GM19324 (cell line): ENCODE results near the gene FAM32A.
A peak's percentile ranks its signal among the peaks of the same experiment; 100 is the strongest.

Experiments used
- ATAC-seq: cut with Tn5 transposase; IDR thresholded peaks from one replicate; pipeline ENCODE4 v1.9.1; 2021; ENCODE audit warnings: mild to moderate bottlenecking, moderate library complexity; ENCODE audit not compliant: unreplicated experiment, low FRiP score

Gene FAM32A

GRCh38 chr19:16185123-16185767, at the start of gene FAM32A:
FAM32A (plus strand) TSS chr19:16185410; CDS start chr19:16185443, 33 bp downstream.
- peak; percentile 89 for ATAC-seq

GRCh38 chr19:16135430-16136127, 49.6 kb upstream of the FAM32A start:
- ATAC-seq = no peak

- ATAC-seq = no peak
Measured at GRCh38 chr19:16136185-16136999, 48.8 kb upstream of the FAM32A start.

GRCh38 chr19:16139752-16140151, 45.5 kb upstream of the FAM32A start:
- ATAC-seq = no peak

- ATAC-seq = no peak
Measured at GRCh38 chr19:16141043-16141442, 44.2 kb upstream of the FAM32A start.

- ATAC-seq = no peak
Measured at GRCh38 chr19:16142032-16142580, 43.1 kb upstream of the FAM32A start.

- peak; percentile 56 for ATAC-seq
Measured at GRCh38 chr19:16143399-16144215, 41.6 kb upstream of the FAM32A start, which contains the start of gene HSH2D. HSH2D (plus strand) TSS chr19:16143685; CDS start chr19:16148751, 5,066 bp downstream.

- no peak for ATAC-seq
Measured at GRCh38 chr19:16144216-16144581, 41.0 kb upstream of the FAM32A start.

- no peak for ATAC-seq
Measured at GRCh38 chr19:16146112-16146511, 39.1 kb upstream of the FAM32A start.

GRCh38 chr19:16148443-16149229, 36.6 kb upstream of the FAM32A start:
- ATAC-seq = no peak

- ATAC-seq = no peak
Measured at GRCh38 chr19:16153582-16154336, 31.5 kb upstream of the FAM32A start.

- ATAC-seq = no peak
Measured at GRCh38 chr19:16154557-16154956, 30.7 kb upstream of the FAM32A start.

- no peak for ATAC-seq
Measured at GRCh38 chr19:16155128-16155527, 30.1 kb upstream of the FAM32A start.

GRCh38 chr19:16156904-16157303, 28.3 kb upstream of the FAM32A start:
- no peak for ATAC-seq

- no peak for ATAC-seq
Measured at GRCh38 chr19:16157601-16158000, 27.6 kb upstream of the FAM32A start.

- no peak for ATAC-seq
Measured at GRCh38 chr19:16159655-16160054, 25.6 kb upstream of the FAM32A start.

GRCh38 chr19:16160445-16160942, 24.7 kb upstream of the FAM32A start:
- ATAC-seq = no peak

GRCh38 chr19:16160943-16161560, 24.2 kb upstream of the FAM32A start:
- ATAC-seq = no peak
